ENCODE results near the gene DNAJB9. TPM values are rescaled to one million over a fixed set of nuclear protein-coding genes. Genes with fewer than 3 reads are reported as not detected.

The DNAJB9 gene
- total and polyA plus RNA-seq, 10 of the 15 experiments (the other 5 are each of a cell fraction or from before 2014, with no cell fraction given) = 4.5 to 20.9 (median 8.8) TPM

- H2AFZ ChIP-seq (ENCODE audit: control insufficient read depth, low read depth, low read length) = no peak overlapping the region
- no peaks in the 10 kb centered on the region for H3K4me1 ChIP-seq (ENCODE audit: control insufficient read depth, insufficient read depth, low read length)
- no peaks in the 10 kb centered on the region for H3K36me3 ChIP-seq (ENCODE audit: control insufficient read depth in 2 of 2, insufficient read depth in 2 of 2, low read length in 1 of 2)
- no peaks in the 10 kb centered on the region for H3K79me2 ChIP-seq (ENCODE audit: control insufficient read depth, insufficient read depth, low read length)
- SMC1A ChIA-PET (ENCODE audit: uncharacterized antibody, unreplicated experiment) = interaction anchor here (1.2 kb wide), 1 partner anchor 8 kb away, joined by 4 read pairs; no protein-coding TSS in a partner anchor
- H4K20me1 ChIP-seq (ENCODE audit: control insufficient read depth, insufficient read depth) = no peaks in the 10 kb centered on the region
- CTCF ChIA-PET = no interaction called here
- DNase-seq (ENCODE audit: low read depth, low spot score) (no peak), ATAC-seq (no peak), FAIRE-seq (no peak)
- RAD21 ChIA-PET (ENCODE audit: unreplicated experiment) = no interaction called here
- POLR2A ChIA-PET = no interaction called here
- intact Hi-C loops (cut with micrococcal nuclease; ENCODE audit: unreplicated experiment) (no loop called here), in situ Hi-C loops (cut with MboI) (no loop called here)
- no peak overlapping the region for H3K4me2 ChIP-seq (ENCODE audit: control insufficient read depth, insufficient read depth)
- no peak overlapping the region for H3K4me3 ChIP-seq
- H3K27me3 ChIP-seq (replicated peaks in 1 of 2; ENCODE audit: control insufficient read depth in 2 of 2, insufficient read depth in 2 of 2, low read length in 1 of 2) = no peaks in the 10 kb centered on the region
- BruUV-seq (replicated peaks) = no TSS peak
- TF ChIP-seq YY1 (IDR thresholded peaks at IDR 0.05; ENCODE audit: low read depth, low read length) = no peak
- no peak for TF ChIP-seq BCL11A (IDR thresholded peaks at IDR 0.05; ENCODE audit: low read depth, low read length)
- TF ChIP-seq EGR1 (IDR thresholded peaks at IDR 0.05; ENCODE audit: borderline replicate concordance in 1 of 2, low read depth in 2 of 2, low read length in 2 of 2) = no peak
- no peak for TF ChIP-seq BCL3 (IDR thresholded peaks at IDR 0.05; ENCODE audit: borderline replicate concordance, insufficient read depth, low read depth, low read length, poor library complexity, severe bottlenecking)
- no peak for TF ChIP-seq NRF1 (conservative IDR thresholded peaks at IDR 0.05; ENCODE audit: low read depth, low read length)
- no peak for TF ChIP-seq BMI1 (IDR thresholded peaks at IDR 0.05; ENCODE audit: borderline replicate concordance)
- no peak for TF ChIP-seq BCLAF1 (IDR thresholded peaks at IDR 0.05)
- TF ChIP-seq ZNF384 (IDR thresholded peaks at IDR 0.05; ENCODE audit: borderline replicate concordance, low read depth, low read length) = no peak
- no peak for TF ChIP-seq HCFC1 (IDR thresholded peaks at IDR 0.05; ENCODE audit: low read length)
- no peak for TF ChIP-seq JUND (IDR thresholded peaks at IDR 0.05; ENCODE audit: low read depth, low read length)
- no peaks in the 10 kb centered on the region for H3K9me3 ChIP-seq (replicated peaks; ENCODE audit: control insufficient read depth, insufficient read depth, low read length)
- no peak overlapping the region for H3K27ac ChIP-seq (ENCODE audit: control insufficient read depth, insufficient read depth)
- WGBS (ENCODE audit: insufficient coverage, insufficient replicate concordance, low lambda C conversion rate, missing lambda C conversion rate) = 41% methylated on average over 5 of the region's 5 CpGs
- H3K9ac ChIP-seq (ENCODE audit: control insufficient read depth, insufficient read depth, low read length) = no peak overlapping the region
Measured at GRCh38 chr7:108535257-108535656, 34.4 kb upstream of the DNAJB9 start.
